Gastroesophageal sphincter (tissue), 3 donors: Measurements from ENCODE around the gene NT5C2.

Experiments used
- EP300 ChIP-seq: sonication (generic); formaldehyde crosslinking; IDR thresholded peaks from one replicate; pipeline ENCODE4 v1.6.1; 2017; ENCODE audit warnings: antibody characterized with exemption, mild to moderate bottlenecking
- POLR2A ChIP-seq, 2 donors: fragments of 450-650 bp; IDR thresholded peaks; one replicate each; pipeline ENCODE4 v1.6.1; 2017; ENCODE audit warnings: antibody characterized with exemption in 2 of 2, mild to moderate bottlenecking in 2 of 2, moderate library complexity in 1 of 2
- TF ChIP-seq, protein P1 (sequence below), 4 experiments: fragments of 200-600 bp in 2 of 4; fragments of 450-650 bp in 2 of 4; sonication (generic) in 1 of 4; IDR thresholded peaks; one replicate each; pipeline ENCODE4 v1.5.1; 2017 to 2019; ENCODE audit warnings: antibody characterized with exemption in 4 of 4, mild to moderate bottlenecking in 2 of 4, moderate library complexity in 2 of 4

DNA sequence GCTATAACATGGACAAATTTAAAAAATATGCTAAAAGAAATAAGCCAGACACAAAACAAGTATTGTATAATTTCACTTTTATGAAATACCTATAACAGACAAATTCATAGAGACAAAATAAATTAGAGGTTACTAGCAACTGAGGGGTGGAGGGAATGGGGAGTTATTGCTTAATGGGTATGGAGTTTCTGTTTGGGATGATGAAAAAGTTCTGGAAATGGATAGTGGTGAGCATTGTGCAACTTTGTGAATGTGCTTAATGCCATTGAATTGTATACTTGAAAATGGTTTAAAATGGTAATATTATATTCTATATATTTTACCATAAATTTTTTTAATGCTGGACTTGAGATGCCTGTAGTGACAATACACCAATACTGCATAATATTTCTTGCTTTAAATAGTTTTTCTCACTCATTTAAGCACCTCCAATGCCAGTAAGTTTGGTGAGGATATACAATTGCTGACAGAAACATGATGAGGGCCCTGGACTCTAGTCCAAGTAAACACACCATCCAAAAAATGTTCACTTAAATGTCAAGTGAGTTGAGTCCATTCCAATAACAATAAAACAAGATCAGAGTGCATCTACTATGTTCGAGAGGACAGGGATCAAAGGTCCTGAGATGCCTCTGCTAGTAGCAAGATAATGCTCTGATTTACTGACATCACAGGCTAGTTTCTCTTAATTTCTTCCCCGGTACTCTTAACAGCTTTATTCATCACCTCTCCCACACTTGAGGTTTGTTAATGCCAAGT is 71.9 kb downstream of the NT5C2 start:
- TF ChIP-seq, protein P1, sequence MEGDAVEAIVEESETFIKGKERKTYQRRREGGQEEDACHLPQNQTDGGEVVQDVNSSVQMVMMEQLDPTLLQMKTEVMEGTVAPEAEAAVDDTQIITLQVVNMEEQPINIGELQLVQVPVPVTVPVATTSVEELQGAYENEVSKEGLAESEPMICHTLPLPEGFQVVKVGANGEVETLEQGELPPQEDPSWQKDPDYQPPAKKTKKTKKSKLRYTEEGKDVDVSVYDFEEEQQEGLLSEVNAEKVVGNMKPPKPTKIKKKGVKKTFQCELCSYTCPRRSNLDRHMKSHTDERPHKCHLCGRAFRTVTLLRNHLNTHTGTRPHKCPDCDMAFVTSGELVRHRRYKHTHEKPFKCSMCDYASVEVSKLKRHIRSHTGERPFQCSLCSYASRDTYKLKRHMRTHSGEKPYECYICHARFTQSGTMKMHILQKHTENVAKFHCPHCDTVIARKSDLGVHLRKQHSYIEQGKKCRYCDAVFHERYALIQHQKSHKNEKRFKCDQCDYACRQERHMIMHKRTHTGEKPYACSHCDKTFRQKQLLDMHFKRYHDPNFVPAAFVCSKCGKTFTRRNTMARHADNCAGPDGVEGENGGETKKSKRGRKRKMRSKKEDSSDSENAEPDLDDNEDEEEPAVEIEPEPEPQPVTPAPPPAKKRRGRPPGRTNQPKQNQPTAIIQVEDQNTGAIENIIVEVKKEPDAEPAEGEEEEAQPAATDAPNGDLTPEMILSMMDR (IDR thresholded peaks at IDR 0.05) = no peak
- no peak for TF ChIP-seq EP300
- TF ChIP-seq POLR2A (IDR thresholded peaks at IDR 0.05) = no peak
